ENCODE measurements around the gene MLEC.

DNA sequence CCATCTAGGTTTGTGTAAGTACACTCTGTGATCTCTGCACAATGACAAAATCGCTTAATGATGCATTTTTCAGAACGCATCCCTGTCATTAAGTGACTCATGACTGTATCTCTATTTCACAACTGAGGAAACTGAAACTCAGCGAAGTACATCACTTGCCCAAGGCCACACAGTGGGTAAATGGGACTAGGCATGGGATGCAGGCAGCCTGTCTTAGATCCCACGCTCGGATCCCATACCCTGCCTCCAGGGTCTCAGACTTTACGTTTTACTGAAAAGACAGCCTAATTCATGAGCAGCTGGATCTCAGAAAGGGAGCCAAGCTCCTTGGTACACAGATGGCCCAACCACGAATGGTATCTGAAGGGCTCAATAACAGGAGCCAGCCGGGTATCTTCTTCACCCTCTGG, 2.4 kb upstream of the MLEC start:
- TF ChIP-seq, protein P1, sequence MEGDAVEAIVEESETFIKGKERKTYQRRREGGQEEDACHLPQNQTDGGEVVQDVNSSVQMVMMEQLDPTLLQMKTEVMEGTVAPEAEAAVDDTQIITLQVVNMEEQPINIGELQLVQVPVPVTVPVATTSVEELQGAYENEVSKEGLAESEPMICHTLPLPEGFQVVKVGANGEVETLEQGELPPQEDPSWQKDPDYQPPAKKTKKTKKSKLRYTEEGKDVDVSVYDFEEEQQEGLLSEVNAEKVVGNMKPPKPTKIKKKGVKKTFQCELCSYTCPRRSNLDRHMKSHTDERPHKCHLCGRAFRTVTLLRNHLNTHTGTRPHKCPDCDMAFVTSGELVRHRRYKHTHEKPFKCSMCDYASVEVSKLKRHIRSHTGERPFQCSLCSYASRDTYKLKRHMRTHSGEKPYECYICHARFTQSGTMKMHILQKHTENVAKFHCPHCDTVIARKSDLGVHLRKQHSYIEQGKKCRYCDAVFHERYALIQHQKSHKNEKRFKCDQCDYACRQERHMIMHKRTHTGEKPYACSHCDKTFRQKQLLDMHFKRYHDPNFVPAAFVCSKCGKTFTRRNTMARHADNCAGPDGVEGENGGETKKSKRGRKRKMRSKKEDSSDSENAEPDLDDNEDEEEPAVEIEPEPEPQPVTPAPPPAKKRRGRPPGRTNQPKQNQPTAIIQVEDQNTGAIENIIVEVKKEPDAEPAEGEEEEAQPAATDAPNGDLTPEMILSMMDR (IDR thresholded peaks at IDR 0.05; ENCODE audit: low read depth, low read length, poor library complexity, severe bottlenecking): no peak
- TF ChIP-seq EZH2phosphoT487 (IDR thresholded peaks at IDR 0.05; ENCODE audit: borderline replicate concordance, low read length): no peak
